NCI-H146 (cell line): Measurements from ENCODE around the gene LTBP2.

Source experiments
- DNase-seq: peaks from one replicate; lab custom pipeline; 2025; lab: John Stamatoyannopoulos, UW

The LTBP2 gene

GRCh38 chr14:74571901-74572725 is 39.9 kb downstream of the LTBP2 start:
- DNase-seq = peak; percentile 14

DNA sequence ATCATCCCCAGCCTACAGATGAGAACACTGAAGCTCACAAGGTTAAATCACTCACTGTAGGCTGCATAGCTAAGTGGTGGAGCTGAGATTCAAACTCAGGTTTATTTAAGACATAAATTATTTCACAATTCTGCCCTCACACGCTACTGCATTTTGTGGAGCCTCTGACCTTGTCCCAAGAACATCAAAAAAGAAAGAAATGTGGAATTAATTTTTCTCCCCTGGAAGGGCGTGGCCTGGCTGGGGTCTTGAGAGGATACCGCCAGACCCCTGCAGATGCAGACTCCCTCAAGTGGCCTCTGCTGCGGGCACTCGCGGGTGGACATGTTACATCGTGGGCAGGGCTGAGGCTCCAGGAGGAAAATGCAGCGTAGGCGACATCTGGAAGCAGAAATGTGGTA is 40.6 kb downstream of the LTBP2 start:
- DNase-seq = no peak

DNA sequence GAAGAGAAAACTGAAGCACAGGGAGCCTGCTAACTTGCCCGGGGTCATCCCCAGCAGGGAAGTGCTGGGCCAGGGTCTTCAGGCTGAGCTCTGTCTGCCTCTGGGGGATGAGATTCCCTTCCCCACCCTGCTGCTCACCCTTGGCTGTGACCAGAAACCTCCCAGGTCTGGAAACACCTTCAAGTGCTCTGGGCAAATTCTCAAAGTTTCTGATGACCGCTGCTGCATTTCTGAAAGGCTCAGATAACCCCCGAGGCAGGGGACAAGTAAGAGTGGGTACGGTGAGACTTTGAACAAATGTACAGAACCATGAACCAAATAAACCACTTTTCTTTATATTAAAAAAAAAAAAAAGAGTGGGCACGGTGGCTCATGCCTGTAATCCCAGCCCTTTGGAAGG is 41.3 kb downstream of the LTBP2 start:
- DNase-seq = no peak

GRCh38 chr14:74569806-74570591 is 42.0 kb downstream of the LTBP2 start:
- no peak for DNase-seq

DNA sequence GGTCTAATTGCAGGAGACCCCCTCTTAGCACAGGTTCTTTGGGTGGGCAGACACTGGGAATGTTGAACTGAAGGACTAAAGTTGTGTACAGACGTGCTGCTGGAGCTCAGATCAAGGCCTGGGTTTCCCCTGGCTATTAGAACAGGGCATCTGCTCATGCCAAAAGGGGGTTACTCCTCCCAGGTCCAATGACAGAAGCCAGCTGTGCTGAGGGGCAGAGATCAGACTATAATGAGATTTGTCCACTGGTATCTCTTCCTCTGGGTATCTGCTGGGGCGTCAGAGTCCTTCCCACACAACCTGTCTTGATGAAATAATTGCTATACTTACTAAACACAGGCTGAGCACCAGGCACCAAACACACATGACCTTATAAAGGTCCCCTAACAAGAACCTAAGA is 42.6 kb downstream of the LTBP2 start:
- no peak for DNase-seq

DNA sequence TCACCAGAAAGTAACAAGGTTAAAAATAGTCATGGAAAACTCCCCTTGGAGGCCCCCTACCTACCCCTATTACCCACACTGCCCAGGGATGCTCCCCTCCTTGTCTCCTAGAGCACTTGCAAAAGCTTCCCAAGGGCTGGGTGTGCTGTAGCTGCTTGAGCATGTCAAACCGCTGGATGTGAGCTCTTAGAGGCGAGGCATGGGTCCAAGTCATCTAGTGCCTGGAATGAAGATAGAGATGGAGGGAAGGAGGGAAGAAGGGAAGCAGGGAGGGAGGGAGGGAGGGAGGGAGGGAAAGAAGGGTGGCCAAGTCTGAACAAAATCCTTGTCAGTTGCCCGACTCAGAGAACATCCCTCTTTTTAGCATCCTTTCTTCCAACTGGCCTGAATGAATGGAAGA is 43.1 kb downstream of the LTBP2 start:
- DNase-seq = no peak

- DNase-seq = no peak
Observed at GRCh38 chr14:74568380-74568649, 43.7 kb downstream of the LTBP2 start.

- DNase-seq = no peak
Observed at GRCh38 chr14:74567646-74568379, 44.2 kb downstream of the LTBP2 start.

- no peak for DNase-seq
Observed at GRCh38 chr14:74567219-74567618, 44.8 kb downstream of the LTBP2 start.

- DNase-seq = no peak
Observed at GRCh38 chr14:74566174-74567141, 45.6 kb downstream of the LTBP2 start.

DNA sequence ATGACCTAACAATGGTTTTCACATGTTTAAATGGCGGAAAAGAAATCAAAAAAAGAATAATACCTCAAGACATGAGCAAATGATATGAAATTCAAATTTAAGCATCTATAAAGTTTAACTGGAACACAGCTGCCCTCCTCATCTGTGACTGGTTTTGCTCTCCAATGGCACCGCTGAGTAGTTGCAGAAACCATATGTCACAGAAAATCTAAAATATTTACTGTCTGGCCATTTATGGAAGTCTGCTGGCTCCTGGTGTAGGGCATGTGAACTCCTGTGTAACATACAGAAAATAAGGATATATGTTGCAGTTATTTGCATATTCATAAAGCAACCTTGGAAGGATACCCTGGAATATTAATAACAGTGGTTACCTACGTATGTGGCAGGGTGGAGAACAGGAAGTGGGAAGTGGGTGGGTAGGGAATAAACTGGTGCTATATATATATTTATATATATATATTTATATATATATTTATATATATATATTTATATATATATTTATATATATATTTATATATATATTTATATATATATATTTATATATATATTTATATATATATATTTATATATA is 48.4 kb downstream of the LTBP2 start:
- no peak for DNase-seq

GRCh38 chr14:74563233-74563585 is 48.8 kb downstream of the LTBP2 start:
- DNase-seq = no peak

DNA sequence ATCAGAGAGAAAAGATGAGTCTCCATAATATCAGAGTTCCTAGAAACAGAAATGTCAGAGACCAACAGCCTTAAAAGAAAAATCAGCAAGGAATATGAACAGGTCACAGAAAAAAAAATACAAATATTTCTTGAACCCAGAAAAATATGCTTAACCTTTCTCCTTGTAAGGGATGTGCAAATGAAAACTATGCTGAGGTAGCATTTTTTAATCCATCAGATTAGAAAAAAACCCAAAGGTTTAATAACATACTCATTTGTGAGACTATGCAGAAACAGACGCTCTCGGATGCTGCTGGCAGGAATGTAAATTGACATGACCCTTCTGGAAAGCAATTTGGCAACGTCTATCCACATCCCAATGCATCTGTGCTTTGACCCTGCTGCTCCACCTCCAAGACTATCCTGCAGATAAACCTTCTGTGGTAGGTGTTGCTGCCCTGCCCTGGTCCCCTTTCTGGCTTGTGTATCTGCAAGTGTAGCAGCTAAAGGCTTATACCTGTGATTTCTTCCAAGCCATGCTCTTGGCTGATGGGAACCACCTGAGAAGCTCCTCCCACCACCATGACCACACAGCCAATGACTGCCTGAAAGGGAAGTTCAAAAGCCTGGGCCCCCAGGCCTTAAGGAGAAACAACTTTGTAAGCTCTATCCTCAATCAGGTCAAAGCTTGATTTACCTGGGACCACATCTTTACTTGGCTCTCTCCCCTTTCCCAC is 49.4 kb downstream of the LTBP2 start:
- no peak for DNase-seq

- DNase-seq = no peak
Observed at GRCh38 chr14:74558655-74559054, 53.4 kb downstream of the LTBP2 start.

GRCh38 chr14:74557691-74558090 is 54.3 kb downstream of the LTBP2 start:
- DNase-seq = no peak

GRCh38 chr14:74555476-74556050 is 56.5 kb downstream of the LTBP2 start:
- no peak for DNase-seq

DNA sequence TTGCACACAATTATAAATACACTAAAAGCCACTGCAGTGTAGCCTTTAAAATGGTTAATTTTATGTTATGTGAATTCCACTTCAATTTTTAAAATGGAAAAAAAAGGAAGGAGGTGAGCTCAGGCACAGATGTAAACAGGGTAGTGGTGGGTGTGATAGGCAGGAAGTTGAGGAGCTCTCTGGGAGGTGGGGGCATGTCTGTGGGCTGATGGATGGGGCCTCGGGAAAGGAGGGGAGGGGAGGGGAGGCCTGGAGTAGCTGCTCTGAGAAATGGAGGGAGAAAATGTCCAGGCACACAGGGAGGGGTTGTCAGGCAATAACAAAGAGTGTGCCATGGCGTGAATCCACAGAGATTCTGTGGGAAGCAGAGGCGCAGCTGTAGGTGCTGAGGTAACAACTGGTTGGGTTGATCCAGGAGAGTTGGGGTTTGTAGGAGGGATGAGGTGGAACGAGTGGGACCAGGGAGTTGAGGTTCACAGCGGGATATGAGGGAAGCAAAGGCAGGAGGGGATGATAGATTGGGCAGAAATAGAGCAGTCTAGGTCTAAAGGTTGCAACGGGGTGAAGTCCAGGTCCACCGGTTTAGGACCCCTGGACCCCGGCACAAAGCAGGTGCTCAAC is 57.2 kb downstream of the LTBP2 start:
- DNase-seq = no peak

- no peak for DNase-seq
Observed at GRCh38 chr14:74552623-74553022, 59.4 kb downstream of the LTBP2 start.

- DNase-seq = no peak
Observed at GRCh38 chr14:74551431-74552371, 60.3 kb downstream of the LTBP2 start.
